CD14-positive monocyte (primary cell): ENCODE data around the gene RPL10. TPM values are rescaled to one million over a fixed set of nuclear protein-coding genes. Genes with fewer than 3 reads are reported as not detected.
A peak's percentile ranks its signal among the peaks of the same experiment; 100 is the strongest.
"Not testable (repeated sequence)": the region's sequence is repeated elsewhere in the genome, so short reads cannot be mapped to it uniquely, and the experiment has no call there.

Source experiments
- DNase-seq, 3 donors: peaks; one replicate each; pipeline ENCODE4 v3.0.0-alpha.2; 2011 to 2022
- H2AFZ ChIP-seq: 2 replicates; pipeline ENCODE4 v1.6.0; 2012; ENCODE audit warnings: mild to moderate bottlenecking, low read depth, low read length, inconsistent platforms; ENCODE audit not compliant: insufficient read depth, poor library complexity, severe bottlenecking
- H3K27ac ChIP-seq, 2 donors: 1 replicate in 1 of 2; 2 replicates in 1 of 2; pipeline ENCODE4 v1.5.1; 2012 to 2013; ENCODE audit warnings: low read length in 2 of 2, control low read depth in 1 of 2, inconsistent platforms in 1 of 2, low read depth in 1 of 2, mild to moderate bottlenecking in 1 of 2
- H3K27me3 ChIP-seq, 2 donors: one replicate each; pipeline versions ENCODE4 v1.6.0 to v1.6.1; 2011 to 2013; ENCODE audit warnings: low read length in 2 of 2; ENCODE audit not compliant: control insufficient read depth in 2 of 2, insufficient read depth in 2 of 2
- H3K36me3 ChIP-seq, 2 donors: replicated peaks in 1 of 2; 1 replicate in 1 of 2; 2 replicates in 1 of 2; pipeline versions ENCODE4 v1.5.1 to v1.6.1; 2012 to 2013; ENCODE audit warnings: low read length in 2 of 2, control low read depth in 1 of 2, inconsistent platforms in 1 of 2, mild to moderate bottlenecking in 1 of 2; ENCODE audit not compliant: insufficient read depth in 2 of 2, control insufficient read depth in 1 of 2
- H3K4me1 ChIP-seq, 2 donors: 1 replicate in 1 of 2; 2 replicates in 1 of 2; pipeline versions ENCODE4 v1.5.1 to v1.6.1; 2012 to 2013; ENCODE audit warnings: low read length in 2 of 2, control low read depth in 1 of 2, inconsistent platforms in 1 of 2, mild to moderate bottlenecking in 1 of 2, moderate library complexity in 1 of 2; ENCODE audit not compliant: insufficient read depth in 2 of 2, control insufficient read depth in 1 of 2
- H3K4me2 ChIP-seq: replicated peaks from 2 replicates; pipeline ENCODE3; 2012; ENCODE audit warnings: low read length, moderate library complexity, mild to moderate bottlenecking; ENCODE audit not compliant: poor library complexity, severe bottlenecking; ENCODE audit errors: extremely low read depth
- H3K4me3 ChIP-seq, 3 experiments: fragments of 200-600 bp in 1 of 3; sonication (generic) in 1 of 3; replicated peaks in 1 of 3; 1 replicate in 2 of 3; 2 replicates in 1 of 3; pipeline ENCODE4 v1.5.1; 2011 to 2013; ENCODE audit warnings: low read length in 3 of 3, mild to moderate bottlenecking in 3 of 3, control low read depth in 2 of 3, low read depth in 2 of 3, inconsistent platforms in 1 of 3, moderate library complexity in 1 of 3
- H3K79me2 ChIP-seq: 2 replicates; pipeline ENCODE4 v1.6.0; 2012; ENCODE audit warnings: mild to moderate bottlenecking, control low read depth, inconsistent platforms, low read length, moderate library complexity; ENCODE audit not compliant: insufficient read depth
- H3K9ac ChIP-seq: 2 replicates; pipeline ENCODE4 v1.6.0; 2017; ENCODE audit warnings: low read length, mild to moderate bottlenecking; ENCODE audit not compliant: insufficient read depth, poor library complexity, severe bottlenecking
- H3K9me3 ChIP-seq, 2 donors: replicated peaks in 1 of 2; 1 replicate in 1 of 2; 2 replicates in 1 of 2; pipeline versions ENCODE4 v1.5.1 to v1.6.1; 2012 to 2013; ENCODE audit warnings: low read length in 2 of 2, control low read depth in 1 of 2; ENCODE audit not compliant: control insufficient read depth in 1 of 2, insufficient read depth in 1 of 2
- H4K20me1 ChIP-seq: 2 replicates; pipeline ENCODE4 v1.6.0; 2012; ENCODE audit warnings: mild to moderate bottlenecking, low read length, control low read depth, moderate library complexity; ENCODE audit not compliant: insufficient read depth
- H3K27ac Mint-ChIP-seq, 7 donors: one replicate each; pipeline ENCODE4 v1.8.0; 2020; ENCODE audit warnings: mild to moderate bottlenecking in 7 of 7, mixed read lengths in 7 of 7, moderate library complexity in 6 of 7, inconsistent platforms in 2 of 7
- H3K27me3 Mint-ChIP-seq, 3 donors: one replicate each; pipeline ENCODE4 v1.8.0; 2021 to 2022; ENCODE audit warnings: low read depth in 3 of 3, mild to moderate bottlenecking in 3 of 3, mixed read lengths in 3 of 3, moderate library complexity in 3 of 3, inconsistent platforms in 1 of 3
- H3K36me3 Mint-ChIP-seq, 2 donors: one replicate each; pipeline ENCODE4 v1.8.0; 2020; ENCODE audit warnings: mixed read lengths in 2 of 2, inconsistent platforms in 1 of 2, mild to moderate bottlenecking in 1 of 2
- H3K4me1 Mint-ChIP-seq: one replicate; pipeline ENCODE4 v1.8.0; 2020; ENCODE audit warnings: mild to moderate bottlenecking, mixed read lengths
- H3K4me3 Mint-ChIP-seq, 2 donors: one replicate each; pipeline ENCODE4 v1.8.0; 2020; ENCODE audit warnings: mild to moderate bottlenecking in 2 of 2, mixed read lengths in 2 of 2, moderate library complexity in 1 of 2
- H3K9me3 Mint-ChIP-seq, 7 donors: one replicate each; pipeline ENCODE4 v1.8.0; 2020 to 2022; ENCODE audit warnings: mixed read lengths in 7 of 7, mild to moderate bottlenecking in 6 of 7, moderate library complexity in 6 of 7, inconsistent platforms in 2 of 7
- WGBS: methylation state at CpG from one replicate; pipeline ENCODE4 v1.1.5; 2013; ENCODE audit warnings: missing lambda C conversion rate; ENCODE audit not compliant: insufficient coverage; 5-methylcytosine and 5-hydroxymethylcytosine counted together
- intact Hi-C, 2 donors: fragments of 100-400 bp; cut with micrococcal nuclease; formaldehyde crosslinking; loops; one replicate each; pipeline versions ENCODE4 v1.15.0 to v1.15.1; 2023
- polyA plus RNA-seq, 3 donors: library from polyadenylated mRNA; depleted of rRNA in 1 of 3; unstranded in 2 of 3; stranded (reverse) in 1 of 3; fragments of 300-500 nt in 2 of 3; fragments of >200 nt in 1 of 3; fragmentation: Illumina TruSeq in 2 of 3; gene quantifications; 1 replicate in 2 of 3; 2 replicates in 1 of 3; pipeline ENCODE4 v1.2.3, GENCODE V29; 2012 to 2021
- TF ChIP-seq, protein P1 (sequence below): fragments of 200-600 bp; IDR thresholded peaks from one replicate; pipeline ENCODE4 v1.8.0; 2022; ENCODE audit warnings: antibody characterized with exemption, mild to moderate bottlenecking

Gene RPL10
- polyA plus RNA-seq, 3 donors, result 1,536 to 5,639 (median 1,724) TPM

DNA sequence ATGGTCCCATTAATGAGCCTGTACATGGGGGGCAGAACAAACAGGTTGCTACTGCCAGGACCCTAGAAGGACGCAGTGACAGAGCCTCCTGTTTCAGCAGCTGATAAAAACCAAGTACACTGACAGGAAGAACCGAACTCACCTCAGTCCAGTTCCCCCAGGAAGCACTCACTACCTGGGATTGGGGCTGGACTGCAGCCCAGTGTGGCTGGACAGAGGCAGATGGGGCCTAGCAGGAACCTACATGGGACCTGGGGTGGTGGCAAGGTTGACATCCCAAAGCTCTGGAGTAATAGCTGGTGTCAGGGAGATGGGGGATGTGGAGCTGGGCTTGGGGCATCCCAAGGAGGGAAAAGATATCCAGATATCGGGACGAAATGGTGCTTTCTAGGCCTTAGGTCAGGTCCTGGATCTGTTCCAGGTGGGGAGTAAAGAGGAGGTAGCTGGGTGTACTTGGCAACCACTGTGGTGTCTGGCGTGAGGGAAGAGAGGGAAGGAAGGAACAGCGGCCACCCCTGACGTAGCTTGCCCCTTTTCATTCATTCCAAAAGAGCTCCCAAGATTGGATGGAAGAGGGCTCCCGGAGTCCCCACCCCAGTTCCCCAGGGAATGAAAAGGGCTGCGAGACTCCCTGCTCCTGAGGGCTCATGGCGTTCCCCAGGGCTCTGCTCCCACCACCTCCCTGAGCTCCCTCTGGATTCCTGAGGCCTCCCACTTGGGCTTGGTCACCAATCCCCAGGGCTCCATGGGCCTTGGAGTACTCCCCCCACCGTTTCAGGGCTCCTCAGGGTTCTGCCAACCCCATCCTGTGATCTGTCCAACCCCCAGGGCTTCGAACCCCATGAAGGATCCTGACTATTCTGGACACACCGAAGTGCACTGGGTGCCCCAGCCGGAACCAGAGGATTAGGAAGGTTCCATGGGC is 14.6 kb upstream of the RPL10 start:
- no peak overlapping the region for H3K4me2 ChIP-seq
- TF ChIP-seq, protein P1, sequence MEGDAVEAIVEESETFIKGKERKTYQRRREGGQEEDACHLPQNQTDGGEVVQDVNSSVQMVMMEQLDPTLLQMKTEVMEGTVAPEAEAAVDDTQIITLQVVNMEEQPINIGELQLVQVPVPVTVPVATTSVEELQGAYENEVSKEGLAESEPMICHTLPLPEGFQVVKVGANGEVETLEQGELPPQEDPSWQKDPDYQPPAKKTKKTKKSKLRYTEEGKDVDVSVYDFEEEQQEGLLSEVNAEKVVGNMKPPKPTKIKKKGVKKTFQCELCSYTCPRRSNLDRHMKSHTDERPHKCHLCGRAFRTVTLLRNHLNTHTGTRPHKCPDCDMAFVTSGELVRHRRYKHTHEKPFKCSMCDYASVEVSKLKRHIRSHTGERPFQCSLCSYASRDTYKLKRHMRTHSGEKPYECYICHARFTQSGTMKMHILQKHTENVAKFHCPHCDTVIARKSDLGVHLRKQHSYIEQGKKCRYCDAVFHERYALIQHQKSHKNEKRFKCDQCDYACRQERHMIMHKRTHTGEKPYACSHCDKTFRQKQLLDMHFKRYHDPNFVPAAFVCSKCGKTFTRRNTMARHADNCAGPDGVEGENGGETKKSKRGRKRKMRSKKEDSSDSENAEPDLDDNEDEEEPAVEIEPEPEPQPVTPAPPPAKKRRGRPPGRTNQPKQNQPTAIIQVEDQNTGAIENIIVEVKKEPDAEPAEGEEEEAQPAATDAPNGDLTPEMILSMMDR, result no peak
- H3K4me3 ChIP-seq, result no peak overlapping the region
- peaks cover 24% of the 10 kb centered on the region for H3K4me1 Mint-ChIP-seq
- no peaks in the 10 kb centered on the region for H3K36me3 ChIP-seq
- H3K27ac Mint-ChIP-seq, result peak overlapping the region in 4 of 7 donors; percentile 5 to 79 (median 49)
- WGBS, result 70% methylated on average over 3 of the region's 14 CpGs
- no peak overlapping the region for H3K4me3 Mint-ChIP-seq
- peaks cover 0 to 15% (median 3%) of the 10 kb centered on the region in 7 donors for H3K9me3 Mint-ChIP-seq
- H2AFZ ChIP-seq, result no peak overlapping the region
- DNase-seq, result no peak
- peaks cover 5 to 10% of the 10 kb centered on the region in 2 donors for H3K36me3 Mint-ChIP-seq
- no peak overlapping the region for H3K27ac ChIP-seq
- H3K27me3 ChIP-seq, result no peaks in the 10 kb centered on the region
- peaks cover 20 to 21% of the 10 kb centered on the region in 2 donors for H3K4me1 ChIP-seq
- H3K9ac ChIP-seq, result no peak overlapping the region
- intact Hi-C loops, result no loop called here
- H3K79me2 ChIP-seq, result peaks cover 16% of the 10 kb centered on the region
- peaks cover 0 to 1% (median 0%) of the 10 kb centered on the region in 3 donors for H3K27me3 Mint-ChIP-seq
- no peaks in the 10 kb centered on the region for H4K20me1 ChIP-seq
- no peaks in the 10 kb centered on the region for H3K9me3 ChIP-seq

DNA sequence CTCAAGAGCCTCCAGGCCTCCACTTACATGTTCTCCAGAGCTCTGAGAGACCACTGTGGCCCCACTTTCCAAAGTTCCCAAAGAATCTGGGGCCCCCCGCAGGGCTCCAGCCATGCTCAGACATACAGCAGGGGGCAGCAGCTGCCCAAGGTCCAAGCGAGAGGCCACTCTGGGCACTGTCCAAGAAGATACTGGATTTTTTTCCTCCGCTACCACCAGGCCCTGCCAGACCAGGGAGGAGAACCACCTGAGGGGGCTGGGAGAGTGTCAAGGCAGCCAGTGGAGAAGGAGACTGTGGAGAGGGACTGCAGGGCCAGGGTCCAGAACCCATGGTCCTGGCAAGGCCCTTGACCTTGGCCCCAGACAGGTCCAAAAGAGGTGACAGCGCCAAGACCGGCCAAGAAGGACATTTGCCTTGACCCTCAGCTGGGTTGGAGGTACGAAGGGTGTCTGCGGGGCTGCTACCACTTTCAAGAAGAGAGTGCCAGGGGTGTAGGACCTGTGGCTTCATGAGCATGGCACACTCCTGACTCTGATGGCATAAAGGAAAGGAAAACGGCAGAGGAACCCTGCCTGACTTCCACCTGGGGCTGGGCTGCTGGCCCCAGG is 13.8 kb upstream of the RPL10 start:
- H3K9ac ChIP-seq, result no peak overlapping the region
- no peak overlapping the region for H3K4me3 ChIP-seq
- H3K36me3 ChIP-seq, result no peaks in the 10 kb centered on the region
- H4K20me1 ChIP-seq, result no peaks in the 10 kb centered on the region
- peak overlapping the region; percentile 26 for H3K4me2 ChIP-seq
- H3K4me3 Mint-ChIP-seq, result peak overlapping the region; percentile 41 to 42
- peak overlapping the region; percentile 50 to 83 (median 72) for H3K27ac Mint-ChIP-seq
- DNase-seq, result no peak
- no peak overlapping the region for H2AFZ ChIP-seq
- WGBS, result no CpG with 5 or more reads among the region's 8 CpGs
- H3K9me3 ChIP-seq, result no peaks in the 10 kb centered on the region
- peaks cover 5 to 10% of the 10 kb centered on the region in 2 donors for H3K36me3 Mint-ChIP-seq
- TF ChIP-seq, protein P1, result no peak
- peaks cover 15% of the 10 kb centered on the region for H3K79me2 ChIP-seq
- peak overlapping the region in 1 of 2 donors; percentile 48 for H3K27ac ChIP-seq
- H3K4me1 ChIP-seq, result peaks cover 20 to 21% of the 10 kb centered on the region in 2 donors
- H3K27me3 Mint-ChIP-seq, result peaks cover 0 to 1% (median 0%) of the 10 kb centered on the region in 3 donors
- peaks cover 24% of the 10 kb centered on the region for H3K4me1 Mint-ChIP-seq
- intact Hi-C loops, result no loop called here
- H3K27me3 ChIP-seq, result no peaks in the 10 kb centered on the region
- H3K9me3 Mint-ChIP-seq, result peaks cover 0 to 11% (median 0%) of the 10 kb centered on the region in 7 donors

DNA sequence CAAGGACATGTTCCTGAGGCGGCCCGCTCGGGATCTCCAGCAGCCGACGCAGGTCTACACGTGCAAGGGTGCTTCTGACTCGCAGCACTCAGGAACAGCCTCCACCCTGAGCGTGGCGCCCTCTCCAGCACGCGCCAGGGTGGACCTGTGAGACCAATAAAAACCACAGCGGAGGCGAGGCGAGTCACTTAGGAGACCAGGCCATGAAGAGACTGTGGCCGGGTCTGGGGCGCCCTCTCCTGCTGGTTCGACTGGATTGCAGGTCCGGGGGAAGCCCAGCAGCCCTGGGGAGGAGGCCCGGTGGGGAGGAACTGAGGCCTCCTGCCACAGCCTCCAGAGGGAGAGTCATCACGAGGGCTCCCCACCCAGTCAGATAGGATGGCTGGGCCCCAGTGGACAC is 10.1 kb upstream of the RPL10 start:
- H3K4me1 Mint-ChIP-seq, result peaks cover 11% of the 10 kb centered on the region
- H3K9me3 Mint-ChIP-seq, H4K20me1 ChIP-seq, H3K27ac ChIP-seq, H3K79me2 ChIP-seq, H3K36me3 ChIP-seq, H3K9ac ChIP-seq, H3K27me3 ChIP-seq, H3K36me3 Mint-ChIP-seq, H2AFZ ChIP-seq, H3K4me3 ChIP-seq, DNase-seq, H3K4me3 Mint-ChIP-seq, intact Hi-C loops, H3K27ac Mint-ChIP-seq, H3K9me3 ChIP-seq, H3K4me2 ChIP-seq, H3K27me3 Mint-ChIP-seq, H3K4me1 ChIP-seq: not testable (repeated sequence)
- WGBS, result no CpG with 5 or more reads among the region's 20 CpGs
